Neural crest cell (in vitro differentiated cells): ENCODE measurements around the gene WNT9A. TPM values are rescaled to one million over a fixed set of nuclear protein-coding genes. Genes with fewer than 3 reads are reported as not detected.

Source experiments
- DNase-seq: peaks from one replicate; pipeline ENCODE4 v3.0.0; 2021; ENCODE audit warnings: low read depth, mixed read lengths, low spot score
- H3K27ac Mint-ChIP-seq: one replicate; pipeline ENCODE4 v1.8.0; 2021; ENCODE audit warnings: mild to moderate bottlenecking, mixed read lengths; ENCODE audit not compliant: unreplicated experiment
- H3K27me3 Mint-ChIP-seq: 2 replicates; pipeline ENCODE4 v1.8.0; 2021; ENCODE audit warnings: low read depth, mild to moderate bottlenecking, mixed read lengths
- H3K36me3 Mint-ChIP-seq: 2 replicates; pipeline ENCODE4 v1.8.0; 2021; ENCODE audit warnings: low read depth, mild to moderate bottlenecking, mixed read lengths
- H3K4me1 Mint-ChIP-seq: 2 replicates; pipeline ENCODE4 v1.8.0; 2021; ENCODE audit warnings: mixed read lengths
- H3K4me3 Mint-ChIP-seq: one replicate; pipeline ENCODE4 v1.8.0; 2021; ENCODE audit warnings: mild to moderate bottlenecking, mixed read lengths
- H3K9me3 Mint-ChIP-seq: 2 replicates; pipeline ENCODE4 v1.8.0; 2021; ENCODE audit warnings: mixed read lengths
- microRNA-seq: library from miRNA; unstranded; fragments of <30 nt; microRNA quantifications from one replicate; pipeline ENCODE4, GENCODE V29; 2020
- total RNA-seq: library from RNA; stranded (reverse); gene quantifications from 2 replicates; pipeline ENCODE4 v1.2.1, GENCODE V29; 2021
- TF ChIP-seq, protein P1 (sequence below): fragments of 200-600 bp; sonication (generic); conservative IDR thresholded peaks from 2 replicates; pipeline ENCODE4 v1.5.0; 2021; ENCODE audit warnings: antibody characterized with exemption, mild to moderate bottlenecking

WNT9A gene
- total RNA-seq, 1 donor from 2014 or later: 0.54 TPM

DNA sequence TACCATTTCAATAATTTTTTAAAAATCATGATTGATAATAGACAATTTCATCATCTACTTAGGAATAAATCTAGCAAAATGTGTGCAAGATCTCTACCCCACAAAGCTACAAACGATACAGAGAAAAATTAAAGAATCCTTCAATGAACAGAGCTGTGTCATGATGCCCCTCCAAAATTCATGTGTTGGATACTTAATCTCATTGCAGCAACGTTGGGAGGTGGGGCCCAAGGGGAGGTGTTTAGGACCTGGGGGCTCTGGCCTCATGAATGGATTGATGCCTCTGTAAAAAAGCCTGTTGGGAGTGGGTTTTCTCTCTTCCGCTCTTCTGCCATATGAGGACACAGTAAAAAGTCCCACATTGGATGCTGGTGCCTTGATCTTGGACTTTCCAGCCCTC lies 77.4 kb downstream of the WNT9A start:
- no peak overlapping the region for H3K27ac Mint-ChIP-seq
- TF ChIP-seq, protein P1, sequence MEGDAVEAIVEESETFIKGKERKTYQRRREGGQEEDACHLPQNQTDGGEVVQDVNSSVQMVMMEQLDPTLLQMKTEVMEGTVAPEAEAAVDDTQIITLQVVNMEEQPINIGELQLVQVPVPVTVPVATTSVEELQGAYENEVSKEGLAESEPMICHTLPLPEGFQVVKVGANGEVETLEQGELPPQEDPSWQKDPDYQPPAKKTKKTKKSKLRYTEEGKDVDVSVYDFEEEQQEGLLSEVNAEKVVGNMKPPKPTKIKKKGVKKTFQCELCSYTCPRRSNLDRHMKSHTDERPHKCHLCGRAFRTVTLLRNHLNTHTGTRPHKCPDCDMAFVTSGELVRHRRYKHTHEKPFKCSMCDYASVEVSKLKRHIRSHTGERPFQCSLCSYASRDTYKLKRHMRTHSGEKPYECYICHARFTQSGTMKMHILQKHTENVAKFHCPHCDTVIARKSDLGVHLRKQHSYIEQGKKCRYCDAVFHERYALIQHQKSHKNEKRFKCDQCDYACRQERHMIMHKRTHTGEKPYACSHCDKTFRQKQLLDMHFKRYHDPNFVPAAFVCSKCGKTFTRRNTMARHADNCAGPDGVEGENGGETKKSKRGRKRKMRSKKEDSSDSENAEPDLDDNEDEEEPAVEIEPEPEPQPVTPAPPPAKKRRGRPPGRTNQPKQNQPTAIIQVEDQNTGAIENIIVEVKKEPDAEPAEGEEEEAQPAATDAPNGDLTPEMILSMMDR: no peak
- peaks cover 32% of the 10 kb centered on the region for H3K27me3 Mint-ChIP-seq
- DNase-seq: no peak
- H3K4me1 Mint-ChIP-seq: no peaks in the 10 kb centered on the region
- no peaks in the 10 kb centered on the region for H3K36me3 Mint-ChIP-seq
- peaks cover 7% of the 10 kb centered on the region for H3K9me3 Mint-ChIP-seq
- H3K4me3 Mint-ChIP-seq: no peak overlapping the region

DNA sequence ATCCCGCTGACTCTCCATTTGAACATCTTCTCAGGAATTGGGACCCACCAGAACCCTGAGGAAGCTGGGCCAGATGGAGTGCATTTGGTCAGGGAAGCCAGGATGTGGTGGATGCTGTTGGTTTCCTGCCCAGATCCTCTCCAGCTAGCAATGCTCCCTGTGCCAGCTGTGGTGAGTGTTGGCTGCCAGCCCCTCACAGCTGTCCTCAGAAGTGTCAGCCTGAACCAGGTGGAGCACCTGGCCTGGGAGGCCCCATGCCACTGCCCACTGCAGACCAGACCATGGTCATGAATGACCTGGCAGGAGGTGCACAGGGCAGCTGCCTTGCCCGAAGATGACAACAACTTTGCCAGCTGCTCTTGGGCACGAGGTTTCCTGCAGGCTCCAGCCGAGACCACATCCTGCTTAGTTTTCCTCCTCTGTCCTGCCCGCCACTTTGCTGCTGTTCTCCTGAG lies 77.9 kb downstream of the WNT9A start:
- no peaks in the 10 kb centered on the region for H3K4me1 Mint-ChIP-seq
- no peak overlapping the region for H3K4me3 Mint-ChIP-seq
- peaks cover 7% of the 10 kb centered on the region for H3K9me3 Mint-ChIP-seq

DNA sequence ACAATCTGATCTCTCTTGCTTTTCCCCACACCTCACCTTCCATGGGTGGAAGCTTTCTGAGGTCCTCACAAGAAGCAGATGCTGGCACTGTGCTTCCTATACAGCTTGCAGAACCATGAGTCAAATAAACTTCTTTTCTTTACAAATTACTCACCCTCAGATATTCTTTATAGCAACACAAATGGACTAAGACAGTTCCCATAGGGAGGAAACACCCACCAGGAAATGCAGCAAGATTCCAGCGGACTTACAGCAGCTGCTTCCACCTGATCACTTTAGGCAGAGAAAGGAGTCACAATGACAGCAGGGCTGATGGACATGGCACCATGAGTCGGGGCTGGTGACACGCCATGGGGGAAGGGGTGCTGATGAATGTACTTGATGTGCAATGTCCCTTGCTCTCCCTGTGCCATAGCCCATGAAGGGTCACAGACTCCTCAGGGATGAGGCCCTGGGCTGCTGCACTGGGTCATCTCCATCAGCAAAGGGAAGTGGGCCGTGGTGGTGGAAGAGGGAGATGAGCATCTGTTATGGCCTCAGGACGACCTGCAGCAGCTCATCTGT lies 78.4 kb downstream of the WNT9A start:
- H3K4me1 Mint-ChIP-seq: no peaks in the 10 kb centered on the region
- no peaks in the 10 kb centered on the region for H3K36me3 Mint-ChIP-seq
- no peak overlapping the region for H3K4me3 Mint-ChIP-seq
- H3K9me3 Mint-ChIP-seq: peaks cover 9% of the 10 kb centered on the region
- TF ChIP-seq, protein P1: no peak
- peaks cover 22% of the 10 kb centered on the region for H3K27me3 Mint-ChIP-seq
- no peak for DNase-seq
- no peak overlapping the region for H3K27ac Mint-ChIP-seq

More for the DNA sequence above, 77.9 kb downstream of the WNT9A start:
- no peak for DNase-seq
- Mint-ChIP-seq H3K27ac (no peak overlapping the region), H3K36me3 (no peaks in the 10 kb centered on the region), H3K27me3 (peaks cover 27% of the 10 kb centered on the region)
- TF ChIP-seq, protein P1: no peak

Small RNA genes lying within 50 kb of the gene (microRNA-seq; reads per million reads assigned to microRNA genes)
- gene MIR5008: not detected

Other genes starting within 250 kb of the WNT9A start
- gene JMJD4, start 212.6 kb downstream of the WNT9A start, total RNA-seq: 25.2 and 28.3 TPM in 2 replicates
- gene SNAP47, start 212.5 kb downstream of the WNT9A start, total RNA-seq: 42.9 and 45.3 TPM in 2 replicates
- gene PRSS38, start 132.3 kb downstream of the WNT9A start, total RNA-seq: not detected in 2 replicates
- not detected in 2 replicates for gene WNT3A, start 59.1 kb upstream of the WNT9A start, total RNA-seq
- gene ARF1, start 134.8 kb upstream of the WNT9A start, total RNA-seq: 237 and 240 TPM in 2 replicates
- gene C1orf35, start 155.4 kb upstream of the WNT9A start, total RNA-seq: 29.1 and 29.7 TPM in 2 replicates
- gene MRPL55, start 161.4 kb upstream of the WNT9A start, total RNA-seq: 61.9 and 67.3 TPM in 2 replicates
- 114 and 115 TPM in 2 replicates for gene GUK1, start 192.3 kb upstream of the WNT9A start, total RNA-seq
- 0.65 and 0.68 TPM in 2 replicates for gene GJC2, start 202.0 kb upstream of the WNT9A start, total RNA-seq
- gene IBA57, start 217.9 kb upstream of the WNT9A start, total RNA-seq: 8.3 and 10.4 TPM in 2 replicates